T-helper 22 cell (primary cell): Measurements from ENCODE around the gene BCL11B.

ENCODE experiments used
- DNase-seq: peaks from one replicate; pipeline ENCODE4 v3.0.0-alpha.2; 2020; ENCODE audit warnings: low read depth

The BCL11B gene

DNA sequence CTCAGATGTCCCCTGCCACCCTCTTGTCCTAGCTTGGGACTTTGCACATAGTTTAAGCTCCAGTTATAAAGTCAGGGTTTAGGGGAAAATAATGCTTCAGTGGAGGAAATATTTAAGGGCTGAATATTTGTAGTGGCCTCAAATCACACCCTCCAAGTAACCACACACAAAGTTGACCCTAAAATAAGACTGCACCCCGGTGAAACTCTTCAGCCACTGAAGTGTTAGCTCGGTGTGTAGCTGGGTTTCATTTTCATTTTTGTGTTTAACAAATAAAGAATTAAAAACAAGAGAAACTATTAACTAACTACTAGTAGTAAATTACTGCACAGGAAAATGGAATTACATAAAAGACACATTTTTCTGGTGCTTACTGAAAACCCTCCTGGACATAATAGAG, 14.8 kb upstream of the BCL11B start:
- DNase-seq: no peak

DNA sequence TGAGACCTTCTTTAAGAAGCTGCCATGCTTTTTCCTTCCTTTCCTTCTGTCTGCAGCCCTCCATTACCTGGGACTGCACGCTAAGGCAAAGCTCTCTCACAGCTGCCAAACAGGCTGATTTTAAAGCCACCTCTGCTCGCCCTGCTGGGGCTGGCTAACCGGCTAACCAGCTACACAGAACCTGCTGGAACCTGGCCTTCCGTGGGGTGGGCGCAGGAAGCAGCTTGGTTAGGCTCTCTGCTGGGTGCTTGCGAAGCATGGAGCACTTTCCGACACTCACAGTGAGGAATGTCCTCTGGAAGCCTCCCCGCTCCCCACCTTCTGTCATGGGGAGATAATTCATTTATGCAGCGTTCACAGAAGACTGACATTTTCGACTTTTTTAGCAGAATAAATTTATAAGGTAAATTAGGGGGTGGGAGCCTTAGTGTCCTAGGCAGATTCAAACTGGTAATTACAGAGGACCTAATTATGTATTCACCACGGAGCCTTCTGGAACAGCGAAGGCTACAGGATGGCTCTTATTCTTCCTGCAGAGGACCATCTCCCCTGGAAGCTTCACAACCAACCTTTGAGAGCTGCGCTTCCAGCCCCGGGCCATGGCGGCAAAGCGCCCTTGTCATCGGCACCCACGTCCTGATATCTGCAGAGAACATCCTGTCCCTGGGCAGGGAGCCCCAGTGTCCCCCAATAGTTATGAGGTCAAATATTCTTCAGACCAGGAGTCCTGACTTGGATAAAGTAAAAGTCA, 12.4 kb upstream of the BCL11B start:
- no peak for DNase-seq

DNA sequence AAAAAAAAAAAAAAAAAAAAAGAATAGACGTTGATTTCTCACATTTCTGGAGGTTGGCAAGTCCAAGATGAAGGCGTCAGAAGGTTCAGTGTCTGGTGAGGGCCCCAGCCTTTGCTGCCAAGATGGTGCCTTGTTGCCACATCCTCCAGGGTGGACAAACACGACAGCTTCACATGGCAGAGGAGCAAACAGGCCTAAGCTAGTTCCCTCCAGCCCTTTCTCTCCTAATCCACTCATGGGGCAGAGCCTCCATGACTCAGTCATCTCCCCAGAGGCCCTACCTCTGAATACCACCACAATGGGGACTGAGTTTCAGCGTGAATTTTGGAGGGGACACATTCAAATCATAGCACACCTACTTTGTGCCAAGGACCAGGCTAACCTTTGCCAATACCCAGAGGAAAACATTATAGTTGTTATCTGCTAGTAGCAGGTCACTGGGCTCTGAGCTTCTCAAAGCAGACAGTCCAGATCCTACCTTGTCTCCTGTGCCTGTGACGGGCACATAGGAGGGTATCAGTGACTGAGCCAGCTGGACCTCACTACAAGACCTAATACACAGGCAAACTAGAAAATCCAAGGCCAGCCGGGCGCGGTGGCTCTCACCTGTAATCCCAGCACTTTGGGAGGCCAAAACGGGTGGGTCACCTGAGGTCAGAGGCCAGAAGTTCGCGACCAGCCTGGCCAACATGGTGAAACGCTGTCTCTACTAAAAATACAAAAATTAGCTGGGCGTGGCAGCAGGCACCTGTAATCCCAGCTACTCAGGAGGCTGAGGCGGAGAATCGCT, 10.5 kb upstream of the BCL11B start:
- no peak for DNase-seq

DNA sequence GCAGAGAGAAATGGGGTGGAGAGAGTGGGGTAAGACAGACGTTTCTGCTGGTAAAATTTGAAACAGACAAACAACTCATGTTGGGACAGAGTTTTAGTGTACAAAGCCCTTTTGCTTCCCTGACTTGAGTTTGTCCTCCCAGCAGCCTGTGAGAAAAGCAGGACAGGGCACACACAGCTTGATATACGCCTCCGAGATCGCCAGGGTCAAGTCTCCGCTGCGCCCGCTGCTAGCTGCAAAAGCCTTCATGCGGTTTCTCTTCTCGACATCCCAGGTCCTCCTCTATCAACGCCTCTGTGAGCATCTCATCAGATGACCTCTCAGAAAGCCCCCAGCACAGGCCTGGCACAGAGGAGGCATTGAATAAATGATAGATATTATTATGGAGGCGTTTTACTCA, 9.4 kb upstream of the BCL11B start:
- DNase-seq: no peak

DNA sequence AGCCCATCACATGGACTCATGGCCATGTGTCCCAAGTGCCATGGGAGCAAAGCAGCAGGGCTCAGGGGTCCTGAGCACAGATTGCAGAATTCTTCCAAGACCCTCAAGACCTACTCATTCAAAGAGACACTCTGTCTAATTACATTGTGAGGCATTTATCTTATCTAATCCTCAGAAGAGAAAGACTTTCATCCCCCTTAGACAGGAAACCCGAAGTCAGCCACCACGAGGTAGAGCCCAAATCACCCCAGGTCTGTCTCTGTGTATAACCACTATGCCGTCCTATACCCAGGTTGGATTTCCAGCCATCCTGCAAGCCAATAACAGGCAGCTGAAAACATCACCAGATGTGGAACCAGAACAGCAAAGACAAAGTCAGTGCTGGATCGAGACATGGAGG, 8.9 kb upstream of the BCL11B start:
- DNase-seq: no peak

DNA sequence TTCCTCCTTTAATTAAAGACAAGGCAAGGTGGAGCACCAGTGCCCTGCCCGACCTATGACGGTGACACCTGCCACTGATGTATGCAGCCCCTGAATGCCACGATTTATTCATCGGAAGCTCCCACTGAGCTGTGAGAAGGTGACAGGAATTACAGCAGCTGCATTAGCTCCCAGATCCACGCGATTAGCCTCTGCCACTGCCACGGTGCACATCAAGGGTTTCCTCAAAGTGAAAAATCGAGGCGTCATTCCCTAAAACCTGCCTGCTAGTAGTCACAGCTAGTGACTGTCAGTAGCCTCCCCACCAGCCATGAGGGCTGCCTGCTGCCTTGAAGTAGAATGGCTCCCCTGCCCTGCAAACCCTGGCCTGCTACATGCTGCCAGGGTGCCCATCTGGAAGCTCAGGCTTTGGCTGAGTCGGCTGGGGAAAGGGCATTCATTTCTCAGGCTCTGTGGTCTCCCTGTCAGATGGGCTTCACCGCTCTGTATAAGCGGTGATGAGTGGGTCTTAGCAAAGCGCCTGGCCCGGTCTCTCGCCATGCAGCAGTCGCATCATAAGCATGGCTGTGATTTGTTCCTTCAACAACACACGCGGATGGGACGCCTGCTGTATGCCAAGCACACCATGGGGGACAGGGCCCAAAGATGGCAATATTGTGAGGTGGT, 8.2 kb upstream of the BCL11B start:
- DNase-seq: no peak

DNA sequence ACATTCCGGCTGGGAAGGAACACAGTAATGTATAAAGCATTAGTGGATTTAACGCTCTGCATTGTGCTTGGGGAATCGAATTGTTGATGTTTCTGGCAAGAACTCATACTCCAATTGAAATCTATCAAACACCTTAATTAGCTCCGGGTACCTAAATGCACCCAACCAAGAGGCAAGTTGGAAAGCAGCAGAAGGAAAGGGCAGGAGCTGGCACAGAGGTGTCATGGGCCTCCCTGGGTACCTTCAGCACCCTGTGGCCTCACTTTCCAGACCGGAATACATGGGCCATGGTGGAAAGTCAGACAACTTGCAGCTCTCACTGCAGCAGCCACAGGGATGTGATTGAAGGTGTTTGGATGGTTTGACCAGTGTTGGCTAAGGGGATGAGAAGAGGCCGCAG, 6.8 kb upstream of the BCL11B start:
- no peak for DNase-seq

DNA sequence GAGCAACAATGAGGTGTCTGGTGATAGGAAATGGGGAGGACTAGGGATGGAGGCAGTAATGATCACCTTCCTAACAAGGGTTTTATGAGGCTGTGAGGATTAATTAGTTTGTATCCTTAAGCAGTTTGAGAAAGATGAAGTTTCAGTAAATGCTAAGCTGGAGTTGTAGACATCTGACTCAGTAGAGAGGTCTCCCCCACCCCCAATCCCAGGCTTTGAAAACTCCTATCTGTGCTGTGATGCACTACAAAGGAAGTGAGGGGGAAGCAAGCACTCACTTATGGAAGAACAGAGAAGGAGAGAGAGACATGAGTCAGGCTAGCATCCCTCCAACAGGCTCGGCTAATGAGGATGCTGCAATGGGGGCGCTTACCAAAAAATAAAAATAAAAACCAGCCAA, 5.5 kb upstream of the BCL11B start:
- DNase-seq: no peak

DNA sequence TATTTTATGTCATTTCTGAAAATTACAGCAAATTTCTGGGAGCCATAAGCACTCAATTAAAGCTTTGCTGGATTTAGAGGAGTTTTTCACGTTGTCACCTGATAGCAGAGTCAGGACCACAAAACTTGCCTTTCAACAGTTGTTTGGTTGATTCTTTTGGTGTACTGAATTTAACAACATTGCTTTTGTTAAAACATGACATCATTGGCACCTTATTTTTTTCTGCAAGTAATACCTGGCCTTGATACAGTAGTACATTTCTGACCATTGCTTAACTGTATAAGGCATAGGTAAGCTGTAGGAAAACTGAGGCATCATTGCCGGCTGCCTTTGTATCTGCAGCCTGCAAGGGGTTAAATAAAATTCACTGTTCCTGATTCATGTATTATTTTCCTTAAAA, 4.5 kb upstream of the BCL11B start:
- no peak for DNase-seq

DNA sequence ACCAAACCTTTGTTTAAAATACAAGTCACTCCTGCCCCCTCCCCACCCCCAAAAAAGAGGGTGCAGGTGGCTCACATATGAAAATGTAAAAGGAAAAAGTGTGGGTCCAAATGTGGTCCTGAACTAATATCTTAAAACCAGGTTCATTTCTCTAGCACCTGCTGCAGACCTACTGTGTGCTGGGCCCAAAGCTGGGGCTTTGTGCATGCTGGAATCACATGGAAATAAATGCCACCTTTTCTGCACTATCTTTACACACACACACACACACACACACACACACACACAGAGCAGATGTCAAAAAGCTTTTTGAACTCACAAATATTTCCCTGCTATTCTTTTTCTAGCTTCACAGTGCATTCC, 3.2 kb upstream of the BCL11B start:
- no peak for DNase-seq

DNA sequence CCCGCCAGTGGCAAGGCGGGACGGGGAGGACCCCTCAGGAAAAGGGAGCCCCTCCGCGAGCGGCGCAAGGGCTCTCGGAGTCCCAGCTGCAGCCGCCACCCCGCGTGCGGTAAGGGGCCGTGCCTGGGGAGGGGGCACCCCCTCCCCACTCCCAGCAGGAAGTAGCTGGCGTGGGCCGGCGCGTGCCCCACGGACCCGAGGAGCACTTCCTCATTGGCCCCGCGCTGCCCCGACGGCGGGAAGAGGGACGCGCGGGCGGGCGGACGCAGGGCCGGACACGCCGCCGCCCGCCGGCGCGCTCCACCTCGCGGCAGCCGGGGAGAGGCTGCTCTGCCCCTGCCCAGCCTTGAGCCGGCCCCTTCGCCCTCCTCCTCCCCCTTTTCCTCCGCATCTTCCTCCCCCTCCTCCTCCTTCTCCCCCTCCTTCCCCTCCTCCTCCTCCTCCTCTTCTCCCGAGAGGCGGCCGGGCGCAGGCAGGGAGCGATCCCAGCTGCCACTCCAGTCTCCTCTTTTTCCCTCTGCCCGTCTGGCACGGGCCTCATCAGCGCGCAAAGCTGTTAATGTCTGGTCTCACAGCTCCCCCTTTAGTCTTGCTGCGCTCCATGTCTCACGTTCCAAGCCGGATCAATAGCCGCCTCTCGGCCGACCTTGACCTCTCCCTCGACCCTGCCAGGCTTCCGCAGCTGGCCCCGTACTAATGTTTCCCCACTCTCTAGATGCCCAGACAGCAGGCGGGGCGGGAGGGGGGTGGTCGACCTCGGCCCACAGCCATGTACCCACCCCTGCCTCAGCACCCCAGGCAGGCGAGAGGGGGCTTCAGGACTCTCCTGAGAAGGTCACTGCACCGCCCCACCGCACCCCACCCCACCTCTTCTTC, 2.6 kb upstream of the BCL11B start:
- no peak for DNase-seq

DNA sequence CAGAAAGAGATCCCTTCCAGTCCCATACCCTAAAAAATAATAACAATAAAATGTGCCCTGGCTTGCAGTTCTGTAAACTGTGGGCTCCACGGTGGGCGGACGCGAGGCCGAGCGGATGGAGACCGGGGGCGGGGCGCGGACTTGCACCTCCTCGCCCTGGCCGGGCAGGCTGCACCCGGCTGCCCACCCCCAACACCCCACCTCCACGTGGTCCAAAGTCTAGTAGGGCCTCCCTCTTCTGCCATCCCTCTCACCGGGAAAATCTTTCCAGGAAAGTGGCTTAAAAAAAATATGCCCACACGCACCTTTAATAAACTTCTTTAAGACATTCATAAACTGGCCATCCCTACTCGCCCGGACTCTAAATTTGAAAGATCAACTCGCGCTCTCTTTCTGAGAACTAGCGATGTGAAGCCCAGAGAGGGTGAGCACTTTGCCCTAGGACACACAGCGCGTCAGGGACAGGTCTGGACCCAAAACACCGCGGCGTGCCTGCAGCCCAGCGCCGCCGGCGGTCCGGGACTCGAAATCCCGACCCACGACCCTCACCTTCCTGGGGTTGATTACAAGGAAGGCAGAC, 1.9 kb upstream of the BCL11B start:
- DNase-seq: no peak

DNA sequence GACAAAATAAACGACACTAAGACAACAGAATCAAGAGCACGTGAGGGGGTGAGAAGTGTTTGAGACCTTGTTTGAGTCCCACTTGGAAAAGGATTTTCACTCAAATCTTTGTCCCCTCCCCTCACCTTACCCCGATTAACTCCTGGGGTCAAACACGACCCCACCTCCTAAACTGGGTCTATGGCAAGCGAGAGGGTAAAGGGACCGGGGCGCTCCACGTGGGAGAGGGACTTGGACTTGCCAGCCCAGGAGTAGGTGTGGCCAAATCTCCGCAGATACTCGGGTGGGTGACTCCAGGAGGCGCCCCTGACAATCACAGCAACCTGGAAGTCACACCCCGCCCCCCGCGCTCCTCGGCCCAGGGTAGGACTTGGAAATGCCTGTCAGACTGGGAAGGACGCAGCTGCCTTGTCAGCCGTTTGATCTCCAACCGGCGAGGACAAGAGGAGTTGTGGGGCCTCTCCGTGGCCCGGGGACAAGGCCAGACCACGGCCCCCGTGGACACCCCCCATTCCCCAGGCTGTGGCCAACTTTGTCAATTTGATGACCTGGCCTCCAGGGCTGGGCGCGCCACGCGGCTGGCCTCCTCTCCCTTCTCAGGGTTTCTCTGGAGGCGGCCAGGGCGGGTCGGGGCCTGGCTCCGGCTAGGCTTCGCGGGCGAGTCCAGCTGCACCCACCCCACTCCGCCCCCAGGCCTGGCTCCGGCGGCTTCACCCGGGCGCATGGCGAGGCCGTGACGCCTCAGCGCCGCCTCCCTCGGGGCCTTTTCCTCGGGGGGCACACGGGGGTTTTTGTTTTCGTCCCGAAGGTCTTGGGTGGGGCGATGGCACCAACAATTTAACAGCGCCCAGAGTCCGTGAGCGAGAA, 1.1 kb upstream of the BCL11B start:
- DNase-seq: no peak

DNA sequence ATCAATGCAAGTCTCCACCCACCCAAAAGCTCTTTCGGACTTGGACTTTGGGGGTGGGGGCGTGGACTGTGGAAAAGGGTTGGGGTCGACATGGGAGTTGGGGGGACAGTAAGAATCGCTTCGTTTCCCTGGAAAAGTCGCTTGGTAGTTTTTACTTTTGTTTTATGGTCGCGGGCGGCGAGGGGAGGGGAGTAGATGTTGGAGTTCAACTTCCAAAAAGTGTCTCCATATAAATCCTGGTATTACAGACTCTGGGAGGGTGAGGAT, 568 bp upstream of the BCL11B start:
- no peak for DNase-seq

DNA sequence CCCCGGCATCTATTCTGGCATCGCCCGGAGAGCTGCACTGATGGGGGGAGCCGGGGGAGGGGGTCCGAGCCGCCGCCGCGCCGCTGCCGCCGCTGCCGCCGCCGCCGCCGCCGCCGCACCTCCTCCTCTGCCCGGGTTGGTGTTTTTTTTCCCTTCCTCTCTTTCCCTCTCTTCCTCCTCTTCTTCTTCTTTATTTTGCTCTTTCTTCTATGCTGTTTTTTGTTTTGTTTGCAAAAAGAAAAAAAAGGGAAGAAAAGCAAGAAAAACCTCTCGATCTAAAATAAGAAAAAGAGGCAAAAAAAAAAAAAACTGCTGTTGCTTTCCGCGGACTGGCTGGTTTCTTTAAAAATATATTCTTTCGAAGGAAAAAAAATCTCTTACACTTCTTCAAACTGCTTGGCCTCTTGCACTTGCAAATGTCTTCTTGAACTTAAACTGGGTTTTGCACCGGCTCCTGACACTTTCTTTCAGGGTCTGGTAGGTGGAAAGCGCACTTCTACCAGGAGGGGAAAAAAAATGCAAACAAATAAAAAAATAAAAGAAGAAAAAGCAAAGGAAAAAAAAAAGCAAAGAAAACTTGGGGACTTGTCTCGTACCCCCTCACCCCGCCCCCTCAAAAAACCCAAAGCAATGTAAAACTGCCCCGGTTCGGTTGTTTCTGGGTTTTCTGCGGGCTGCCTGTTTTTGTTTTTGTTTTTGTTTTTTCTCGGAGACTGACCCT, 616 bp downstream of the BCL11B start:
- no peak for DNase-seq

DNA sequence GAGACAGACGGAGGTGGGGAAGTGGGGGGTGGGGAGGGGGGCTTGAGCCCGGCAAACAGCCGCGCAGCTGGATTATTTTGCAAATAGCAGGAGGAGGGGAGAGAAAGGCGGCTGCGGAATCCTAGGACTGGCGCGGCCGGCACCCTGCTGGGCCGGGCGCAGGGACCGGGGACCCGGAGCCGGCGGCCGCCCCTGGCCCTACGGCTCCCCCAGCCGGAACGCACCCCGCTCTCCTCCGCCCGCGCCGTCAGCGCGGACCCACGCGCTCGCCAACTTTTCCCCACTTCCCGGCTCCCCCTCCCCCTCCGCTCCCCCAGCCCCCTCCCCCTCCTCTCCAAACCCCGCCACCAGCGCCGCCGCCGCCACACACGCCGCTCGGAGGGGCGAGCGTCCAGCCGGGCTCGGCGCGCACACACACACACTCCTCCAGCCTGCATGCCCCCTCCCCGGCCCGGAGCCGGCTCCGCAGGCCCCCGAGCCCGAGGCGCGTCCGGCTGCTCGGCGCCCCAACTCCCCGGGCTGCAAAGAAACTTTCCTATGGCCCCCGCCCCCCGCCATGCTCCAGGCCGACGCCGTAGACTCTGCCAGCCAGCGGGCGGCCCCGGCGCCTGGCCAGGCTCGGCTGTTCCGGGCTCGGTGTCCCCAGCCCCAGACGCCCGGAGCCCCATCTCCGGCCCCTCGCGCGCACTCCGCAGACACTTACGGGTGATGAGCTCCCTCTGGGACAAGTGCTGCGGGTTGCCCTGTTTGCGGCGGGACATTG, 1.4 kb downstream of the BCL11B start:
- no peak for DNase-seq

DNA sequence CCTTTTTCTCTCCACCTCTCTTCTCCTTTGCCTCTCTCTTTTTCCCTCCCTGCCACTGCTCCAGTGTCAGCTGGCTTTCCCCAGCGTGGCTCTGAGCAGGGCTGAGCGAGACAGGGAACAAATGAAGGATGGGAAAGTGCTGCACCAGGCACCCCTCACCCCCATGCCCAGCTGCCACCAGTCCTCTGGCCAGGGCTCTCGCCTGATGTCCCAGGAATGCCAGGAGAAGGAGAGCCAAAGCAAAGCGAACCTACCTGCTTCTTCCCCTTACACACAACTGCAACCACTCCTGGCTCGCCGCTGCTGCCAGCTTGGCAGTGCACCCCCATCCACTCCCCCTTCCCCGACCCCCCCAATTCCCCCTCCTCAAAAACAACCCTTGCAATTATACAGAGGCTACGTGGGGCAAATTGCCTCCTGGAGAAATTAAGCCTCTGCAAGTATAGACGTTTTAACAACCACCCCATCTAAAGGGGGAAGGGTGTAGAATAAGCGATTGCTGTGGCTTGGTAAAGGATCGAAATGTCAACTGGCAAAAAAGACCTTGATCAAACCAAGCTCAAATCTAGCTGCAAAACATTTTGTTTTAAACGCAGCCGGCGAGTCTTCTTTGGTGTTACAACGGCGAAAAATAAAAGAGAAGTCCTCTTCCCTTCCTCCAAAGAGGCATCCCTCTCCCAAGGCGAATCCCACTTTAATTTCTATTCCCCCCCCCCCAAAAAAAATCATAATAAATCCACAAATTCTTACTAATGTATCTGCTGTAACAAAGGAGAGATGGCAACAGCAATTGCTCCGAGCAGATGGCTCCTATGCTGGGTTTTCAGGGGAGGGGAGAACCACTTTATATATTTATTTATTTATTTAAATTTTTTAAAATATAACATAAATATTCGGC, 2.9 kb downstream of the BCL11B start:
- DNase-seq: no peak
